ENCODE results near the gene TSHZ3. TPM values are rescaled to one million over a fixed set of nuclear protein-coding genes. Genes with fewer than 3 reads are reported as not detected.

TSHZ3 gene
- polyA plus RNA-seq, 1 donor from 2014 or later, result 2.4 TPM

DNA sequence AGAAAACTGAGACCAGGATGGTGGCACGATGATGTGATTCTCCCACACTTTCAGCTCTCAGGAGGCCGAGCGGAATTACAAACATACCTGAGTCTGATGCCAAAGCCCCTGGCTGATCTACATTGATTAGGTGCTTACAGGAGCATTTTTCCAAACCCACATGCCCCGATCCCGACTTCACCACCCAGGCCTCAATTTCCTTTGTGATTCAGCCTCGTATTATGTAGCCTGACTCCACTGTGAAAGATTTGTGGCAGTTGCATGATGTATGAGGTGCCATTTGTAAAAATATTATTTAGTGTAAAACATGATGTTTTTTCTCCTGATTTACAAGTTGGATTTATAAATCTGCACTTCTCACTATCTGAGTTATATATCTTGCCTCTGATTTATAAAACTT, 118.0 kb downstream of the TSHZ3 start:
- Histone ChIP-seq H4K20me1 (ENCODE audit: insufficient read depth) (no peaks in the 10 kb centered on the region), H3K27ac (ENCODE audit: low read length) (no peak overlapping the region), H3K79me2 (replicated peaks; ENCODE audit: insufficient read depth, low read length) (no peaks in the 10 kb centered on the region), H3K27me3 (ENCODE audit: insufficient read depth, low read depth, low read length) (no peaks in the 10 kb centered on the region), H3K4me3 (ENCODE audit: low read length) (no peak overlapping the region), H3K9me3 (ENCODE audit: low read length) (no peaks in the 10 kb centered on the region), H3K36me3 (ENCODE audit: insufficient read depth, low read length) (no peaks in the 10 kb centered on the region), H3K9ac (ENCODE audit: low read length) (no peak overlapping the region), H2AFZ (ENCODE audit: low read depth, low read length) (no peak overlapping the region), H3K4me2 (ENCODE audit: low read length) (no peak overlapping the region), H3K9me2 (ENCODE audit: insufficient read depth, low read length) (no peaks in the 10 kb centered on the region), H3F3A (ENCODE audit: insufficient read depth, low read length, poor library complexity, severe bottlenecking) (no peaks in the 10 kb centered on the region)
- TF ChIP-seq SMC3 (conservative IDR thresholded peaks at IDR 0.05; ENCODE audit: poor library complexity), result no peak
- TF ChIP-seq EP300 (conservative IDR thresholded peaks at IDR 0.05; ENCODE audit: poor library complexity, severe bottlenecking), result no peak
- TF ChIP-seq MXI1 (conservative IDR thresholded peaks at IDR 0.05; ENCODE audit: poor library complexity, severe bottlenecking), result no peak
- TF ChIP-seq RAD21 (conservative IDR thresholded peaks at IDR 0.05), result no peak
- TF ChIP-seq EZH2 (IDR thresholded peaks at IDR 0.05; ENCODE audit: borderline replicate concordance, insufficient read depth, low read length, poor library complexity, severe bottlenecking), result no peak
- TF ChIP-seq, protein P1, sequence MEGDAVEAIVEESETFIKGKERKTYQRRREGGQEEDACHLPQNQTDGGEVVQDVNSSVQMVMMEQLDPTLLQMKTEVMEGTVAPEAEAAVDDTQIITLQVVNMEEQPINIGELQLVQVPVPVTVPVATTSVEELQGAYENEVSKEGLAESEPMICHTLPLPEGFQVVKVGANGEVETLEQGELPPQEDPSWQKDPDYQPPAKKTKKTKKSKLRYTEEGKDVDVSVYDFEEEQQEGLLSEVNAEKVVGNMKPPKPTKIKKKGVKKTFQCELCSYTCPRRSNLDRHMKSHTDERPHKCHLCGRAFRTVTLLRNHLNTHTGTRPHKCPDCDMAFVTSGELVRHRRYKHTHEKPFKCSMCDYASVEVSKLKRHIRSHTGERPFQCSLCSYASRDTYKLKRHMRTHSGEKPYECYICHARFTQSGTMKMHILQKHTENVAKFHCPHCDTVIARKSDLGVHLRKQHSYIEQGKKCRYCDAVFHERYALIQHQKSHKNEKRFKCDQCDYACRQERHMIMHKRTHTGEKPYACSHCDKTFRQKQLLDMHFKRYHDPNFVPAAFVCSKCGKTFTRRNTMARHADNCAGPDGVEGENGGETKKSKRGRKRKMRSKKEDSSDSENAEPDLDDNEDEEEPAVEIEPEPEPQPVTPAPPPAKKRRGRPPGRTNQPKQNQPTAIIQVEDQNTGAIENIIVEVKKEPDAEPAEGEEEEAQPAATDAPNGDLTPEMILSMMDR (IDR thresholded peaks at IDR 0.05; ENCODE audit: poor library complexity, severe bottlenecking), result no peak
- no peak for TF ChIP-seq TAF1 (IDR thresholded peaks at IDR 0.05; ENCODE audit: low read depth)
- TF ChIP-seq POLR2AphosphoS5 (IDR thresholded peaks at IDR 0.05), result no peak
- TF ChIP-seq, protein P2, sequence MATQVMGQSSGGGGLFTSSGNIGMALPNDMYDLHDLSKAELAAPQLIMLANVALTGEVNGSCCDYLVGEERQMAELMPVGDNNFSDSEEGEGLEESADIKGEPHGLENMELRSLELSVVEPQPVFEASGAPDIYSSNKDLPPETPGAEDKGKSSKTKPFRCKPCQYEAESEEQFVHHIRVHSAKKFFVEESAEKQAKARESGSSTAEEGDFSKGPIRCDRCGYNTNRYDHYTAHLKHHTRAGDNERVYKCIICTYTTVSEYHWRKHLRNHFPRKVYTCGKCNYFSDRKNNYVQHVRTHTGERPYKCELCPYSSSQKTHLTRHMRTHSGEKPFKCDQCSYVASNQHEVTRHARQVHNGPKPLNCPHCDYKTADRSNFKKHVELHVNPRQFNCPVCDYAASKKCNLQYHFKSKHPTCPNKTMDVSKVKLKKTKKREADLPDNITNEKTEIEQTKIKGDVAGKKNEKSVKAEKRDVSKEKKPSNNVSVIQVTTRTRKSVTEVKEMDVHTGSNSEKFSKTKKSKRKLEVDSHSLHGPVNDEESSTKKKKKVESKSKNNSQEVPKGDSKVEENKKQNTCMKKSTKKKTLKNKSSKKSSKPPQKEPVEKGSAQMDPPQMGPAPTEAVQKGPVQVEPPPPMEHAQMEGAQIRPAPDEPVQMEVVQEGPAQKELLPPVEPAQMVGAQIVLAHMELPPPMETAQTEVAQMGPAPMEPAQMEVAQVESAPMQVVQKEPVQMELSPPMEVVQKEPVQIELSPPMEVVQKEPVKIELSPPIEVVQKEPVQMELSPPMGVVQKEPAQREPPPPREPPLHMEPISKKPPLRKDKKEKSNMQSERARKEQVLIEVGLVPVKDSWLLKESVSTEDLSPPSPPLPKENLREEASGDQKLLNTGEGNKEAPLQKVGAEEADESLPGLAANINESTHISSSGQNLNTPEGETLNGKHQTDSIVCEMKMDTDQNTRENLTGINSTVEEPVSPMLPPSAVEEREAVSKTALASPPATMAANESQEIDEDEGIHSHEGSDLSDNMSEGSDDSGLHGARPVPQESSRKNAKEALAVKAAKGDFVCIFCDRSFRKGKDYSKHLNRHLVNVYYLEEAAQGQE (IDR thresholded peaks at IDR 0.05; ENCODE audit: borderline replicate concordance), result no peak

DNA sequence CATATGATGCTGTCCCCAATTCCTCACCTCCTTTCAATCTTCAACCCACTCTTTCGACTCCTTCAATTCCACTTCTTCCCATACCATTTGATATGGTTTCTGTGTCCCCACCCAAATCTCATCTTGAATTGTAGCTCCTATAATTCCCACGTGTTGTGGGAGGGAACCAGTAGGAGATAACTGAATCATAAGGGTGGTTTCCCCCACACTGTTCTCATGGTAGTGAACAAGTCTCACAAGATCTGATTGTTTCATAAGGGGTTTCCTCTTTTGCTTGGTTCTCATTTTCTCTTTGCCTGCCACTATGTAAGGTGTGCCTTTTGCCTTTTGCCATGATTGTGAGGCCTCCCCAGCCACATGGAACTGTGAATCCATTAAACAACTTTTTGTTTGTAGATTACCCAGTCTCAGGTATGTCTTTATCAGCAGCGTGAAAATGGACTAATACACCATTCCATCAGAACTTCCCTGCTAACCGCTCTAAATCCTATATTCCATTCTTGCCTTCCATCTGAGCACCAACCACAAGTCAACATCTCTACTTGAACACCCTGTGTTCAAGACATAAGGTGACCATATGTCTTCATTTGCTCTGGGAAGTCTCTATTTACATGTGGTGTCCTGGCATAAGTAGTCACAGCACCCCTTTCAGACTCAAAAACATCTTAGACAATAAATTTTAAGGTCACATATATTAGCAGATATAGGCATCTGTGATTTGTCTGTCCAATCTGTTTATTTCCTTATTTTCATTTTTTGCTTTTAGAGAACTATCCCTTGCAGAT, 122.9 kb downstream of the TSHZ3 start:
- Histone ChIP-seq H3K4me3 (ENCODE audit: low read length) (no peak overlapping the region), H3K27me3 (ENCODE audit: insufficient read depth, low read depth, low read length) (no peaks in the 10 kb centered on the region), H3K36me3 (ENCODE audit: insufficient read depth, low read length) (no peaks in the 10 kb centered on the region), H3K27ac (ENCODE audit: low read length) (no peak overlapping the region), H4K20me1 (ENCODE audit: insufficient read depth) (no peaks in the 10 kb centered on the region), H2AFZ (ENCODE audit: low read depth, low read length) (no peak overlapping the region), H3K9me3 (ENCODE audit: low read length) (no peaks in the 10 kb centered on the region), H3K9me2 (ENCODE audit: insufficient read depth, low read length) (no peaks in the 10 kb centered on the region), H3F3A (ENCODE audit: insufficient read depth, low read length, poor library complexity, severe bottlenecking) (no peaks in the 10 kb centered on the region), H3K79me2 (replicated peaks; ENCODE audit: insufficient read depth, low read length) (no peaks in the 10 kb centered on the region), H3K4me2 (ENCODE audit: low read length) (no peak overlapping the region), H3K9ac (ENCODE audit: low read length) (no peak overlapping the region)
- no peak for TF ChIP-seq EP300 (conservative IDR thresholded peaks at IDR 0.05; ENCODE audit: poor library complexity, severe bottlenecking)
- TF ChIP-seq SMC3 (conservative IDR thresholded peaks at IDR 0.05; ENCODE audit: poor library complexity), result no peak
- no peak for TF ChIP-seq TAF1 (IDR thresholded peaks at IDR 0.05; ENCODE audit: low read depth)
- TF ChIP-seq, protein P1 (IDR thresholded peaks at IDR 0.05; ENCODE audit: poor library complexity, severe bottlenecking), result no peak
- no peak for TF ChIP-seq POLR2AphosphoS5 (IDR thresholded peaks at IDR 0.05)
- no peak for TF ChIP-seq RAD21 (conservative IDR thresholded peaks at IDR 0.05)
- TF ChIP-seq EZH2 (IDR thresholded peaks at IDR 0.05; ENCODE audit: borderline replicate concordance, insufficient read depth, low read length, poor library complexity, severe bottlenecking), result no peak
- TF ChIP-seq MXI1 (conservative IDR thresholded peaks at IDR 0.05; ENCODE audit: poor library complexity, severe bottlenecking), result no peak
- TF ChIP-seq, protein P2 (IDR thresholded peaks at IDR 0.05; ENCODE audit: borderline replicate concordance), result no peak
